Raji (cell line): ENCODE measurements around the gene B9D1.

Source experiments
- POLR2A ChIP-seq: IDR thresholded peaks from 2 replicates; pipeline ENCODE4 v1.6.1; 2011; ENCODE audit warnings: low read depth, low read length, control low read depth; ENCODE audit not compliant: insufficient read depth

The B9D1 gene

GRCh38 chr17:19331543-19332245 lies 30.8 kb downstream of the B9D1 start:
- no peak for TF ChIP-seq POLR2A

GRCh38 chr17:19331134-19331533 lies 31.4 kb downstream of the B9D1 start:
- TF ChIP-seq POLR2A: no peak

GRCh38 chr17:19330271-19330670 lies 32.3 kb downstream of the B9D1 start:
- no peak for TF ChIP-seq POLR2A

- no peak for TF ChIP-seq POLR2A
Measured at GRCh38 chr17:19329839-19330238, 32.7 kb downstream of the B9D1 start.

- TF ChIP-seq POLR2A: no peak
Measured at GRCh38 chr17:19329136-19329535, 33.4 kb downstream of the B9D1 start.

GRCh38 chr17:19328441-19329061 lies 34.0 kb downstream of the B9D1 start:
- TF ChIP-seq POLR2A: no peak

GRCh38 chr17:19327031-19327783 lies 35.3 kb downstream of the B9D1 start:
- TF ChIP-seq POLR2A: no peak

GRCh38 chr17:19325542-19325941 lies 37.0 kb downstream of the B9D1 start:
- no peak for TF ChIP-seq POLR2A

GRCh38 chr17:19322861-19323260 lies 39.7 kb downstream of the B9D1 start:
- TF ChIP-seq POLR2A: no peak

- no peak for TF ChIP-seq POLR2A
Measured at GRCh38 chr17:19322129-19322505, 40.4 kb downstream of the B9D1 start.

- TF ChIP-seq POLR2A: no peak
Measured at GRCh38 chr17:19321481-19322128, 40.9 kb downstream of the B9D1 start.

- TF ChIP-seq POLR2A: no peak
Measured at GRCh38 chr17:19320876-19321275, 41.6 kb downstream of the B9D1 start.

GRCh38 chr17:19319771-19320505 lies 42.6 kb downstream of the B9D1 start:
- no peak for TF ChIP-seq POLR2A

- no peak for TF ChIP-seq POLR2A
Measured at GRCh38 chr17:19318611-19319010, 43.9 kb downstream of the B9D1 start.

GRCh38 chr17:19317359-19318095 lies 45.0 kb downstream of the B9D1 start:
- TF ChIP-seq POLR2A: no peak
